Large intestine (tissue), 3 donors: ENCODE measurements around the gene SSNA1. TPM values are rescaled to one million over a fixed set of nuclear protein-coding genes. Genes with fewer than 3 reads are reported as not detected.
A peak's percentile ranks its signal among the peaks of the same experiment; 100 is the strongest.

Experiments
- DNase-seq, 2 donors: peaks; one replicate each; pipeline versions ENCODE4 v3.0.0 to v3.0.0-alpha.2; 2013
- H3K27ac ChIP-seq: one replicate; pipeline ENCODE4 v1.5.1; 2013; ENCODE audit warnings: low read length
- H3K27me3 ChIP-seq: 2 replicates; pipeline ENCODE4 v1.6.1; 2013; ENCODE audit warnings: low read length; ENCODE audit not compliant: control insufficient read depth, insufficient read depth
- H3K36me3 ChIP-seq: 2 replicates; pipeline ENCODE4 v1.6.1; 2013; ENCODE audit warnings: low read length; ENCODE audit not compliant: control insufficient read depth, insufficient read depth
- H3K4me1 ChIP-seq: one replicate; pipeline ENCODE4 v1.6.1; 2013; ENCODE audit warnings: low read length; ENCODE audit not compliant: control insufficient read depth, insufficient read depth
- H3K4me3 ChIP-seq: one replicate; pipeline ENCODE4 v1.5.1; 2013; ENCODE audit warnings: low read length
- H3K9me3 ChIP-seq: one replicate; pipeline ENCODE4 v1.6.1; 2013; ENCODE audit warnings: mild to moderate bottlenecking, low read depth, low read length, moderate library complexity; ENCODE audit not compliant: control insufficient read depth
- WGBS: methylation state at CpG from one replicate; pipeline ENCODE4 v1.1.5; 2013; ENCODE audit warnings: low lambda C conversion rate; ENCODE audit not compliant: insufficient coverage; 5-methylcytosine and 5-hydroxymethylcytosine counted together
- polyA plus RNA-seq: library from polyadenylated mRNA; unstranded; fragments of 120-200 nt; gene quantifications from one replicate; pipeline ENCODE4 v1.2.1, GENCODE V29; 2013

Gene SSNA1
- polyA plus RNA-seq, 1 donor, result 66.0 TPM

DNA sequence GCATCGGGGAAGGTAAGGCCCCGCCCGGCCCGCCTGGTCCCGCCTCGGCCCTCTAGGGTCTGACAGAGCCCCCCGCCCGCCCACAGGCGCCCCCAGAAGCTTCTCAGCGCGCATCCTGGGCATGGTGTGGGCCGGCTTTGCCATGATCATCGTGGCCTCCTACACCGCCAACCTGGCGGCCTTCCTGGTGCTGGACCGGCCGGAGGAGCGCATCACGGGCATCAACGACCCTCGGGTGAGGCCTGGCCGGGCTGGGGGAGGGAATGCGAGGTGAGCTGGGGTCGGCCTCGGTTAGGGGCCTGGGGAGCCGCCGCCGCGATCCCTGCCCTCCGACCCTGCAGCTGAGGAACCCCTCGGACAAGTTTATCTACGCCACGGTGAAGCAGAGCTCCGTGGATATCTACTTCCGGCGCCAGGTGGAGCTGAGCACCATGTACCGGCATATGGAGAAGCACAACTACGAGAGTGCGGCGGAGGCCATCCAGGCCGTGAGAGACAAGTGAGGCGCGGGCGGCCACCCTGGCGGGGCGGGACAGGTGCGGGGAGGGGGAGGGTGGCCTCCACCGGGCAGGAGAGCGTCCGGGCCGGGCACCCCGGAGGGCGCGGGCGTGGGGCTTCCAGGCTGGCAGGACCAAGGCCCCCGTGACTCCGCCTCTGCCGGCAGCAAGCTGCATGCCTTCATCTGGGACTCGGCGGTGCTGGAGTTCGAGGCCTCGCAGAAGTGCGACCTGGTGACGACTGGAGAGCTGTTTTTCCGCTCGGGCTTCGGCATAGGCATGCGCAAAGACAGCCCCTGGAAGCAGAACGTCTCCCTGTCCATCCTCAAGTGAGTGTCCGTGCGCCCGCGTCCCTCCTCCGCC is 25.7 kb upstream of the SSNA1 start:
- peaks cover 15% of the 10 kb centered on the region for H3K9me3 ChIP-seq
- no peak overlapping the region for H3K4me3 ChIP-seq

DNA sequence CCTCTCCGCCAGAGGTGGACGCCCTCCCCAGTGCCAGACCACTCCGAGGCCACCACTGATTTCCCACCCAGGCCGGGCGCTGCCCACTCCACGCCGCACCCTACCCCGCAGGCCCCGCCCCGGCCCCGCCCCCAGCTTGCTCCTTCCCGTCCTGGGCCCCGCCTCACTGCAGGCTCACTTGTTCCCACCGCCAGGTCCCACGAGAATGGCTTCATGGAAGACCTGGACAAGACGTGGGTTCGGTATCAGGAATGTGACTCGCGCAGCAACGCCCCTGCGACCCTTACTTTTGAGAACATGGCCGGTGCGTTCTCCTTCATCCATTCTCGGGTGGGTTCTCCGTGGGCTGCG is 25.1 kb upstream of the SSNA1 start:
- H3K9me3 ChIP-seq, result peaks cover 15% of the 10 kb centered on the region
- no peak overlapping the region for H3K27ac ChIP-seq
- peaks cover 11% of the 10 kb centered on the region for H3K4me1 ChIP-seq
- no peak for DNase-seq
- peaks cover 96% of the 10 kb centered on the region for H3K27me3 ChIP-seq
- no CpG with 5 or more reads among the region's 26 CpGs for WGBS
- H3K4me3 ChIP-seq, result no peak overlapping the region
- H3K36me3 ChIP-seq, result no peaks in the 10 kb centered on the region

More for the DNA sequence above, 25.7 kb upstream of the SSNA1 start:
- H3K4me1 ChIP-seq, result peaks cover 7% of the 10 kb centered on the region
- H3K36me3 ChIP-seq, result no peaks in the 10 kb centered on the region
- no peak overlapping the region for H3K27ac ChIP-seq
- DNase-seq, result peak in 1 of 2 donors; percentile 50
- H3K27me3 ChIP-seq, result peaks cover 96% of the 10 kb centered on the region
- no CpG with 5 or more reads among the region's 74 CpGs for WGBS

DNA sequence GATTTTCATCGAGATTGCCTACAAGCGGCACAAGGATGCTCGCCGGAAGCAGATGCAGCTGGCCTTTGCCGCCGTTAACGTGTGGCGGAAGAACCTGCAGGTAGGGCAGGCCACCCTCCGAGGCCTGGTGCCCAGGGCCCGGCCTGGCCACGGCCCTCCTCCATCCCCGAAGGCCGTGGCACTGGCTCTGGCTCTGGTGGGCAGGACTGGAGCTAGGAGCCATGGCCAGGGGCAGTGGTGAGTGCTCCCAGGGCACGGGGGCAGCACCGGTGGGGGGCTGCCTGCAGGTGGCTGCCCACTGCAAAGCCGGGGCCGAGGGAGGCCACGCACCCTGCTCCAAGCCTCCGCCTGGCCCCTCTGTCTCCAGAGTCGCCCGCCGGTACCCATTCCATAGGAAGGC is 24.7 kb upstream of the SSNA1 start:
- peaks cover 95% of the 10 kb centered on the region for H3K27me3 ChIP-seq
- DNase-seq, result no peak
- no CpG with 5 or more reads among the region's 22 CpGs for WGBS
- no peaks in the 10 kb centered on the region for H3K36me3 ChIP-seq
- H3K4me1 ChIP-seq, result peaks cover 11% of the 10 kb centered on the region
- H3K4me3 ChIP-seq, result no peak overlapping the region
- no peak overlapping the region for H3K27ac ChIP-seq
- H3K9me3 ChIP-seq, result peaks cover 15% of the 10 kb centered on the region

DNA sequence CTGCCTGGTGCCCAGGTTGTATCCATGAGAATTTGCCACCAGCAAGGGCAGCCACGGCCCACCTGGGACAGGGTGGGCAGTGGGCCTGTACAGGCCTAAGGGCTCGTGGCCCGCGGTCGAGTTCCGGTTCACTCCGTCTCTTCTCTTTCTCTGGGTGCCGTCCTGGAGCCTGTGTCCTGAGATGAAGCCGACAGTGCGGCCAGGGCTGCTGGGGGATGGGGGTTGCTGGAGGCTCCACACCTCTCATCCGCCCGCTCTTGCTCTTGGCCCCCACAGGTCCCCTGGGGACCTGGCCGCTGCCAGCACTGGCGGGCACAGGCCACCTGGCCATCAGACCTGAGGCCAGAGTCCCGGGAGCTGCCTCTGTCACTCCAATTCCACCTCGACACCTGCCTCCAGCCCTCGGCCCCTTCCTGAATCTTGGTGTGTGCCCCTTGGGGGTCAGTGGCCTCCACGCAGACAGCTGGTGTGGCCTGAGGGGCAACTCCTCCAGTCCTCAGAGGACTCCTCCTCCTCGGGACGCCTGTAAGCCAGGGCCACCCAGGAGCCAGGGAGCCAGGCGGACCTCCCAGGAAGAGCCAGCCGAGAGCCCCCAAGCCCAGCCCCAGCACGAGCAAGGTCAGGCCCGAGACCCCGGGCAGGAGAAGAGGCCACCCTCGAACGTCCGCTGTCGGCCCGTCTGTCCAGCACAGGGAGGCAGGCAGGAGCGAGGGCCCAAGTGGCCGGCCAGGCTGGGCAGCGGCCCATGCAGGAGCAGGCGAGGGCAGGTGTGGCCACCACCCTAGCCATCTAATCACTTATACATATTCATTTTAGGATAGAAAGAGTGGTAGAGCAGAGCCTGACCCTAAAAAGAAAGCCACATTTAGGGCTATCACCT is 23.9 kb upstream of the SSNA1 start:
- no peaks in the 10 kb centered on the region for H3K36me3 ChIP-seq
- no CpG with 5 or more reads among the region's 34 CpGs for WGBS
- no peak for DNase-seq
- peaks cover 89% of the 10 kb centered on the region for H3K27me3 ChIP-seq
- no peak overlapping the region for H3K27ac ChIP-seq
- peaks cover 15% of the 10 kb centered on the region for H3K9me3 ChIP-seq
- peaks cover 11% of the 10 kb centered on the region for H3K4me1 ChIP-seq
- H3K4me3 ChIP-seq, result no peak overlapping the region

DNA sequence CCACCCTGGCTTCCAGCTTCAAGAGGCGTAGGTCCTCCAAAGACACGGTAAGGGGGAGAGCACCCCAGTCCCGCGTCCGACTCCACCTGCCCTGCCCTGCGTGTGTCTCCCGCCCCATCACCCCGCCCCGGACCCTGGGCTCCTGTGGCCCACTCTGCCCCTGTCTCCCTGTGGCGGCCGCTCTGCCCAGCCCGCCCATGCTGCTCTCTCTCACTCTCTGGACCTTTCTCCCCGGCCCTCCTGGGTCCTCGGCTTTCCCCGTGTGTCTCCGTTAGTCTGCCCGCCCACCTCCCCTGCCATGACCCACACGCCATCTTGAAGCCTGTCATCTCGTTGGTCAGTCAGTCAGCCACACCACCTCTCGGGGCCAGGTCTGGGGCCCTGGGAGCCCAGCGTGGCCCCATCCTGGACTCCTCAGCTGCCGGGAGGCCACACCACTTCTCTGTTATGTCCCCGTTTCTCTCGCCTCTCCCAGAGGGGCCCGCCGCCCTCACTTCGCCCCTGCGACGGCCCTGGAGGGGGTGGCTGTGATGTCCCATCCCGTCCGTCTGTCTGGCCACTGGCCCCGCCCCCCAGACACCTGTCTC is 23.1 kb upstream of the SSNA1 start:
- WGBS, result 60% methylated on average over 1 of the region's 32 CpGs
- no peak for DNase-seq
- Histone ChIP-seq H3K4me1 (peaks cover 11% of the 10 kb centered on the region), H3K4me3 (no peak overlapping the region), H3K36me3 (no peaks in the 10 kb centered on the region), H3K9me3 (peaks cover 20% of the 10 kb centered on the region), H3K27me3 (peaks cover 89% of the 10 kb centered on the region), H3K27ac (no peak overlapping the region)

DNA sequence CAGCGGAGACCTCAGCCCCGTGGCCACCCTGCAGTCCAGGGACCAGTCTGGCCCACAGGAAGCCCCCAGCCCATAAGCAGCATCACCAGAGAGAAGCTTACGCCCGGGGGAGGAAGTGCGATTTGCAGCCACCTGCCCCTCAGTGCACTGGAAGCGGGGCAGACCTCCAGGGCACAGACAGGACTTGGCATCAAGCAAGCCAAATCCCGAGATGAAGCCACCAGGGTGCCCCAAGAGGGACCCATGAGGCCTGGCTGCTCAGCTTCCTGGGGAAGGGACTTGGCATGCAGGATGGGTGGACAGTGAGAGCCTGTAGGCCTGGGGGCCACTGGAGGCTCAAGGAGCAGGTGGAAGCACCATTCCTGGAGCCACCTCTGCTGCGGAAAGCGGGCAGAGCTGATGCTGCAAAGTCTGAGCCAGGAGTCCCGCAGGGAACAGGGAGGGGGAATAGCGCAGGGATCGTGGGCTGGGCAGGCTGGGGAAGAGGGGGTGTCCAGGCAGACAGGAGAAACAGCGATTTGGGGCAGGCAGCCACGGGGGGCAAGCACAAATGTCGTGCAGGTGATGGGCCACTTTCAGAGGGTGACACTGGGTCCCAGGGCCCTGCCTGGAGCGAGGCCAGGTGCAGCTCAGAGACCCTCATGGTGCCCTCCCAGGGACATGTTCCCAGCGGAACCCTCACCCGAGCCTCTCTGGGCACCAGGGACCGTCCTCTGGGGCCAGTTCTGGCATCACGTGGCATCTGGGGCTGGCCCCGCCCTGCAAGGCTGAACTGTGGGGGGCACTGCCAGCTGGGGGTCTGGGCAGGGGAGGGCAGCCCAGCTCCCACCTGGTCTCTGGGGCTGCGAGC is 21.9 kb upstream of the SSNA1 start:
- no peak for DNase-seq
- Histone ChIP-seq H3K4me1 (peaks cover 11% of the 10 kb centered on the region), H3K4me3 (no peak overlapping the region), H3K36me3 (no peaks in the 10 kb centered on the region), H3K27me3 (peaks cover 92% of the 10 kb centered on the region), H3K9me3 (peaks cover 20% of the 10 kb centered on the region), H3K27ac (no peak overlapping the region)
- no CpG with 5 or more reads among the region's 22 CpGs for WGBS

DNA sequence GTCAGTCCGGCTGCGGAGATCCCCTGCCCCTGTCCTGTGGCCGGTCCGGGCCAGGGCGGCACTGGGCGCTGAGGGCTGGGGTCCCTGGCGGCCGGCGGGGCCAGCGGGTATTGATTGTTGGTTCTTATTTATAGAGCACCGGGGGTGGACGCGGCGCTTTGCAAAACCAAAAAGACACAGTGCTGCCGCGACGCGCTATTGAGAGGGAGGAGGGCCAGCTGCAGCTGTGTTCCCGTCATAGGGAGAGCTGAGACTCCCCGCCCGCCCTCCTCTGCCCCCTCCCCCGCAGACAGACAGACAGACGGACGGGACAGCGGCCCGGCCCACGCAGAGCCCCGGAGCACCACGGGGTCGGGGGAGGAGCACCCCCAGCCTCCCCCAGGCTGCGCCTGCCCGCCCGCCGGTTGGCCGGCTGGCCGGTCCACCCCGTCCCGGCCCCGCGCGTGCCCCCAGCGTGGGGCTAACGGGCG is 21.2 kb upstream of the SSNA1 start:
- peaks cover 90% of the 10 kb centered on the region for H3K27me3 ChIP-seq
- no peak overlapping the region for H3K27ac ChIP-seq
- no peak overlapping the region for H3K4me3 ChIP-seq
- H3K4me1 ChIP-seq, result peaks cover 12% of the 10 kb centered on the region
- H3K36me3 ChIP-seq, result no peaks in the 10 kb centered on the region
- no peak for DNase-seq
- H3K9me3 ChIP-seq, result peaks cover 20% of the 10 kb centered on the region
- no CpG with 5 or more reads among the region's 44 CpGs for WGBS

DNA sequence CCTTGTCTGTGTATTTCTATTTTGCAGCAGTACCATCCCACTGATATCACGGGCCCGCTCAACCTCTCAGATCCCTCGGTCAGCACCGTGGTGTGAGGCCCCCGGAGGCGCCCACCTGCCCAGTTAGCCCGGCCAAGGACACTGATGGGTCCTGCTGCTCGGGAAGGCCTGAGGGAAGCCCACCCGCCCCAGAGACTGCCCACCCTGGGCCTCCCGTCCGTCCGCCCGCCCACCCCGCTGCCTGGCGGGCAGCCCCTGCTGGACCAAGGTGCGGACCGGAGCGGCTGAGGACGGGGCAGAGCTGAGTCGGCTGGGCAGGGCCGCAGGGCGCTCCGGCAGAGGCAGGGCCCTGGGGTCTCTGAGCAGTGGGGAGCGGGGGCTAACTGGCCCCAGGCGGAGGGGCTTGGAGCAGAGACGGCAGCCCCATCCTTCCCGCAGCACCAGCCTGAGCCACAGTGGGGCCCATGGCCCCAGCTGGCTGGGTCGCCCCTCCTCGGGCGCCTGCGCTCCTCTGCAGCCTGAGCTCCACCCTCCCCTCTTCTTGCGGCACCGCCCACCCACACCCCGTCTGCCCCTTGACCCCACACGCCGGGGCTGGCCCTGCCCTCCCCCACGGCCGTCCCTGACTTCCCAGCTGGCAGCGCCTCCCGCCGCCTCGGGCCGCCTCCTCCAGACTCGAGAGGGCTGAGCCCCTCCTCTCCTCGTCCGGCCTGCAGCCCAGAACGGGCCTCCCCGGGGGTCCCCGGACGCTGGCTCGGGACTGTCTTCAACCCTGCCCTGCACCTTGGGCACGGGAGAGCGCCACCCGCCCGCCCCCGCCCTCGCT is 20.5 kb upstream of the SSNA1 start:
- peak; percentile 50 to 73 for DNase-seq
- WGBS, result no CpG with 5 or more reads among the region's 57 CpGs
- no peaks in the 10 kb centered on the region for H3K36me3 ChIP-seq
- peaks cover 9% of the 10 kb centered on the region for H3K4me1 ChIP-seq
- H3K4me3 ChIP-seq, result no peak overlapping the region
- H3K27me3 ChIP-seq, result peaks cover 89% of the 10 kb centered on the region
- peaks cover 20% of the 10 kb centered on the region for H3K9me3 ChIP-seq
- H3K27ac ChIP-seq, result no peak overlapping the region

DNA sequence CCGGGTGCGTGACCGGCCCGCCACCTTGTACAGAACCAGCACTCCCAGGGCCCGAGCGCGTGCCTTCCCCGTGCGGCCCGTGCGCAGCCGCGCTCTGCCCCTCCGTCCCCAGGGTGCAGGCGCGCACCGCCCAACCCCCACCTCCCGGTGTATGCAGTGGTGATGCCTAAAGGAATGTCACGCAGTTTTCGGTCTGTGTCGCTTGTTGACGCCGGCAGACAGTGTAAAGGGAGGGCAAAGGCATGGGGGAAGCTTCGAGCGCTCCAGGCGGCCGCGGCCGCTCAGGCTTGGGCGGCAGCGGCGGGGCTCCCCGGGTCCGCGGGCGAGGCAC is 19.9 kb upstream of the SSNA1 start:
- no CpG with 5 or more reads among the region's 36 CpGs for WGBS
- H3K36me3 ChIP-seq, result no peaks in the 10 kb centered on the region
- peaks cover 19% of the 10 kb centered on the region for H3K9me3 ChIP-seq
- H3K4me3 ChIP-seq, result no peak overlapping the region
- peak in 1 of 2 donors; percentile 35 for DNase-seq
- H3K27ac ChIP-seq, result no peak overlapping the region
- H3K4me1 ChIP-seq, result peaks cover 6% of the 10 kb centered on the region
- H3K27me3 ChIP-seq, result peaks cover 89% of the 10 kb centered on the region
